SK-N-SH (cell line): Measurements from ENCODE around the gene DLG2. TPM values are rescaled to one million over a fixed set of nuclear protein-coding genes. Genes with fewer than 3 reads are reported as not detected.

Source experiments
- CTCF ChIA-PET: fragments of 300-600, 350-600 bp; formaldehyde crosslinking; extraction: SDS; loops from one replicate; lab custom pipeline; 2021; lab: Yijun Ruan, JAX
- POLR2A ChIA-PET: fragments of 350-600 bp; sonication (Branson Sonifier 250); formaldehyde crosslinking; extraction: SDS; loops from one replicate; lab custom pipeline; 2020; ENCODE audit warnings: antibody characterized with exemption, inconsistent platforms; lab: Yijun Ruan, JAX
- DNase-seq: peaks from one replicate; pipeline ENCODE4 v3.0.0; 2012
- H2AFZ ChIP-seq: fragments of 200-600 bp; sonication (generic); 2 replicates; pipeline ENCODE4 v1.8.1; 2016; ENCODE audit warnings: antibody characterized with exemption, mild to moderate bottlenecking, low read depth
- H3F3A ChIP-seq: fragments of 200-600 bp; sonication (generic); replicated peaks from 2 replicates; pipeline ENCODE3; 2016; ENCODE audit warnings: antibody characterized with exemption, mild to moderate bottlenecking; ENCODE audit not compliant: insufficient read depth
- H3K27ac ChIP-seq, 2 experiments: fragments of 200-500 bp in 1 of 2; fragments of 200-600 bp in 1 of 2; sonication (Bioruptor generic) in 1 of 2; sonication (generic), shearing (Covaris generic) in 1 of 2; 2 replicates each; pipeline versions ENCODE4 v1.5.1 to v1.6.1; 2014 to 2016; ENCODE audit warnings: low read depth in 2 of 2, inconsistent platforms in 1 of 2, low read length in 1 of 2, mild to moderate bottlenecking in 1 of 2, mixed read lengths in 1 of 2
- H3K27me3 ChIP-seq: fragments of 200-600 bp; sonication (generic), shearing (Covaris generic); 2 replicates; pipeline ENCODE4 v1.6.1; 2016; ENCODE audit warnings: mixed run types; ENCODE audit not compliant: insufficient read depth
- H3K36me3 ChIP-seq, 2 experiments: fragments of 200-500 bp in 1 of 2; fragments of 200-600 bp in 1 of 2; sonication (Bioruptor generic) in 1 of 2; sonication (generic) in 1 of 2; replicated peaks in 1 of 2; 2 replicates each; pipeline versions ENCODE3 to v1.5.1; 2014 to 2016; ENCODE audit warnings: low read length in 1 of 2, mild to moderate bottlenecking in 1 of 2; ENCODE audit not compliant: insufficient read depth in 2 of 2, control insufficient read depth in 1 of 2
- H3K4me1 ChIP-seq, 2 experiments: fragments of 200-500 bp in 1 of 2; fragments of 200-600 bp in 1 of 2; sonication (Bioruptor generic) in 1 of 2; sonication (generic), shearing (Covaris generic) in 1 of 2; 2 replicates each; pipeline versions ENCODE4 v1.5.1 to v1.6.1; 2014 to 2016; ENCODE audit warnings: low read depth in 1 of 2, low read length in 1 of 2, mixed run types in 1 of 2; ENCODE audit not compliant: insufficient read depth in 2 of 2, control insufficient read depth in 1 of 2
- H3K4me2 ChIP-seq: fragments of 200-600 bp; sonication (generic), shearing (Covaris generic); 2 replicates; pipeline ENCODE4 v1.6.1; 2017; ENCODE audit warnings: mixed run types
- H3K4me3 ChIP-seq, 2 experiments: fragments of 200-500 bp in 1 of 2; fragments of 200-600 bp in 1 of 2; sonication (Bioruptor generic) in 1 of 2; sonication (generic), shearing (Covaris generic) in 1 of 2; 2 replicates each; pipeline versions ENCODE4 v1.5.1 to v1.8.1; 2014 to 2016; ENCODE audit warnings: low read depth in 2 of 2, inconsistent platforms in 1 of 2, low read length in 1 of 2, mild to moderate bottlenecking in 1 of 2, mixed read lengths in 1 of 2, moderate library complexity in 1 of 2
- H3K79me2 ChIP-seq: fragments of 200-600 bp; sonication (generic); 2 replicates; pipeline ENCODE4 v1.8.1; 2017; ENCODE audit warnings: mild to moderate bottlenecking; ENCODE audit not compliant: insufficient read depth
- H3K9ac ChIP-seq: fragments of 200-600 bp; sonication (generic); 2 replicates; pipeline ENCODE4 v1.6.1; 2017; ENCODE audit warnings: mixed run types
- H3K9me2 ChIP-seq: fragments of 200-600 bp; sonication (generic); 2 replicates; pipeline ENCODE4 v1.6.1; 2017; ENCODE audit warnings: mixed run types
- H3K9me3 ChIP-seq: fragments of 200-600 bp; sonication (generic); 2 replicates; pipeline ENCODE4 v1.6.1; 2017; ENCODE audit warnings: mixed run types, mild to moderate bottlenecking, moderate library complexity
- H4K20me1 ChIP-seq: fragments of 200-600 bp; sonication (generic); 2 replicates; pipeline ENCODE4 v1.6.1; 2017; ENCODE audit warnings: mild to moderate bottlenecking, mixed run types; ENCODE audit not compliant: insufficient read depth
- EP300 ChIP-seq, 2 experiments: IDR thresholded peaks; 2 replicates each; pipeline versions ENCODE4 v1.4.0 to v1.6.1; 2012; ENCODE audit warnings: borderline replicate concordance in 1 of 2, low read depth in 1 of 2, low read length in 1 of 2
- FOXM1 ChIP-seq: IDR thresholded peaks from 2 replicates; pipeline ENCODE4 v1.4.0; 2012; ENCODE audit warnings: low read depth, mild to moderate bottlenecking
- GATA2 ChIP-seq: sonication (generic); formaldehyde crosslinking; IDR thresholded peaks from 2 replicates; pipeline ENCODE4 v1.5.0; 2020; ENCODE audit warnings: mild to moderate bottlenecking, missing genetic modification reagents
- JUND ChIP-seq: IDR thresholded peaks from 2 replicates; pipeline ENCODE4 v1.4.0; 2012
- RCOR1 ChIP-seq: fragments of 150-350 bp; IDR thresholded peaks from 2 replicates; pipeline ENCODE4 v1.6.1; 2017; ENCODE audit warnings: antibody characterized with exemption, low read length
- RFX5 ChIP-seq: IDR thresholded peaks from 2 replicates; pipeline ENCODE4 v1.6.1; 2012; ENCODE audit warnings: mild to moderate bottlenecking, improper control_type of control experiment, low read length
- SIN3A ChIP-seq: IDR thresholded peaks from 2 replicates; pipeline ENCODE4 v1.6.1; 2012; ENCODE audit warnings: low read depth, mild to moderate bottlenecking, low read length, moderate library complexity, borderline replicate concordance
- SMC3 ChIP-seq: IDR thresholded peaks from 2 replicates; pipeline ENCODE4 v1.6.1; 2012; ENCODE audit warnings: low read depth, low read length, improper control_type of control experiment
- WGBS: methylation state at CpG from one replicate; pipeline ENCODE4 v1.1.6; 2017; ENCODE audit warnings: low lambda C conversion rate; 5-methylcytosine and 5-hydroxymethylcytosine counted together
- polyA plus RNA-seq, 3 experiments: library from polyadenylated mRNA; depleted of rRNA; stranded (reverse); fragments of >200 nt; gene quantifications; 2 replicates each; pipeline ENCODE4 v1.2.3, GENCODE V29; 2012
- small RNA-seq, 7 experiments: library from RNA; depleted of rRNA; stranded (forward); fragments of <200 nt; gene quantifications; one replicate each; pipeline ENCODE3, GENCODE V24; 2012

Gene DLG2
- polyA plus RNA-seq, 1 of the 3 experiments (the other 2 are of a cell fraction) = 0.21 TPM

GRCh38 chr11:83409476-83409875 lies 2217.7 kb downstream of the DLG2 start:
- no peak overlapping the region for H3K4me3 ChIP-seq
- no peak overlapping the region for H2AFZ ChIP-seq
- POLR2A ChIA-PET = no interaction called here
- no peaks in the 10 kb centered on the region for H3K36me3 ChIP-seq
- no peak for TF ChIP-seq FOXM1
- TF ChIP-seq SIN3A = no peak
- TF ChIP-seq RFX5 = no peak
- TF ChIP-seq EP300 (IDR thresholded peaks at IDR 0.05; ENCODE audit: borderline replicate concordance in 1 of 2, low read depth in 1 of 2, low read length in 1 of 2) = no peak
- TF ChIP-seq JUND = no peak
- CTCF ChIA-PET = no interaction called here
- no peak overlapping the region for H3K27ac ChIP-seq
- H3K79me2 ChIP-seq = no peaks in the 10 kb centered on the region
- H4K20me1 ChIP-seq = no peaks in the 10 kb centered on the region
- H3K9ac ChIP-seq = no peak overlapping the region
- H3K4me1 ChIP-seq = no peaks in the 10 kb centered on the region; a peak in 1 of 4 replicates
- no peaks in the 10 kb centered on the region for H3K9me2 ChIP-seq
- no peaks in the 10 kb centered on the region for H3K9me3 ChIP-seq
- no peaks in the 10 kb centered on the region for H3F3A ChIP-seq
- DNase-seq = no peak
- WGBS = 14% methylated on average over 1 of the region's 1 CpG
- H3K4me2 ChIP-seq = no peak overlapping the region
- no peaks in the 10 kb centered on the region for H3K27me3 ChIP-seq

DNA sequence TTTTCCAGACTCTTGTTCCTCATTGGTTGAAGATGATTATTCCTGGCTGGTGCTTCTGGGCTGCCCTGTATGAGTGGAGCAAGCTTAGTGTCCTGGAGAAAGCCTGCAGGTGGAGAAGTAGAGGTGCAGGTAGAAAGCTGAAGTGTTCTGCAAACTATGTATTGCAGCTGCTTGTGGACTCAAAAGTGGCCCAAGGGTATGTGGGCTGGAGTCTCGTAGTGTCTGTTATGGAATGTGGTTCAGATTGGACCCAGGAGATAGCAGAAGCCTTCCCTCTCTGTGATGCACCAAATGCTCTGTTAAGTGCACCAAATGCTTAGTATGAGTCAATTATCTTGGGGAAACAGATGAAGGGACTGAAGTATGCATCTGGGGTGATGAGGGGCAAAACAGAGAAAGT lies 2218.2 kb downstream of the DLG2 start:
- no peaks in the 10 kb centered on the region for H3K9me3 ChIP-seq
- no peak overlapping the region for H3K9ac ChIP-seq
- no peaks in the 10 kb centered on the region for H3K79me2 ChIP-seq
- CTCF ChIA-PET = no interaction called here
- WGBS = 0% methylated on average over 1 of the region's 1 CpG
- no peak overlapping the region for H3K27ac ChIP-seq
- H4K20me1 ChIP-seq = no peaks in the 10 kb centered on the region
- H3K4me3 ChIP-seq = no peak overlapping the region
- H2AFZ ChIP-seq = no peak overlapping the region
- H3K4me2 ChIP-seq = no peak overlapping the region
- H3K36me3 ChIP-seq = no peaks in the 10 kb centered on the region
- TF ChIP-seq RCOR1 (no peak), GATA2 (CRISPR knock-in tag) (no peak), SMC3 (no peak), RFX5 (no peak)
- no peaks in the 10 kb centered on the region; a peak in 1 of 4 replicates for H3K4me1 ChIP-seq
- H3F3A ChIP-seq = no peaks in the 10 kb centered on the region
- POLR2A ChIA-PET = no interaction called here
- no peaks in the 10 kb centered on the region for H3K9me2 ChIP-seq
- DNase-seq = no peak
- no peaks in the 10 kb centered on the region for H3K27me3 ChIP-seq

Small RNA genes lying within 50 kb of the gene (small RNA-seq; reads per million reads assigned to genes)
- gene RF02112 (0 reads per million in 7 experiments), gene RF02113 (0 reads per million in 7 experiments), gene RNU6-1292P (0 to 1.6 (median 0) reads per million in 7 experiments)

Other genes starting within 250 kb of the DLG2 start
- 27.7 and 45.0 TPM in 2 replicates for gene TMEM126B, start 1.2 kb upstream of the DLG2 start, polyA plus RNA-seq (2012; rRNA removed)
- 30.5 and 37.1 TPM in 2 replicates for gene TMEM126A, start 20.6 kb upstream of the DLG2 start, polyA plus RNA-seq (2012; rRNA removed)
- 50.5 and 62.1 TPM in 2 replicates for gene CREBZF, start 37.8 kb upstream of the DLG2 start, polyA plus RNA-seq (2012; rRNA removed)
- gene CCDC89, start 58.9 kb upstream of the DLG2 start, polyA plus RNA-seq (2012; rRNA removed) = 3.9 and 4.1 TPM in 2 replicates
- 36.0 and 72.8 TPM in 2 replicates for gene SYTL2, start 183.8 kb upstream of the DLG2 start, polyA plus RNA-seq (2012; rRNA removed)
- gene CCDC83, start 228.0 kb upstream of the DLG2 start, polyA plus RNA-seq (2012; rRNA removed) = not detected in 2 replicates